Measurements from ENCODE around the gene TNRC6C.
"Not testable (repeated sequence)": the region's sequence is repeated elsewhere in the genome, so short reads cannot be mapped to it uniquely, and the experiment has no call there.

TNRC6C gene

GRCh38 chr17:78064708-78065107, 106.2 kb downstream of the TNRC6C start:
- no peak for DNase-seq (ENCODE audit: low read depth)
- no peak for TF ChIP-seq CTCF (conservative IDR thresholded peaks at IDR 0.05; ENCODE audit: control insufficient read depth, insufficient read depth, low read depth, low read length)
- no peak overlapping the region for H3K4me3 ChIP-seq (ENCODE audit: control insufficient read depth, low read depth, low read length)

GRCh38 chr17:78066976-78067375, 108.5 kb downstream of the TNRC6C start:
- DNase-seq (ENCODE audit: low read depth); H3K4me3 ChIP-seq (ENCODE audit: control insufficient read depth, low read depth, low read length): not testable (repeated sequence)

- no peak overlapping the region for H3K4me3 ChIP-seq (ENCODE audit: control insufficient read depth, low read depth, low read length)
Measured at GRCh38 chr17:78069695-78070094, 111.2 kb downstream of the TNRC6C start.

GRCh38 chr17:78072961-78073360, 114.5 kb downstream of the TNRC6C start:
- no peak for TF ChIP-seq CTCF (conservative IDR thresholded peaks at IDR 0.05; ENCODE audit: control insufficient read depth, insufficient read depth, low read depth, low read length)
- DNase-seq (ENCODE audit: low read depth): no peak
- H3K4me3 ChIP-seq (ENCODE audit: control insufficient read depth, low read depth, low read length): no peak overlapping the region

More at GRCh38 chr17:78069695-78070094, 111.2 kb downstream of the TNRC6C start:
- no peak for DNase-seq (ENCODE audit: low read depth)
- TF ChIP-seq CTCF (conservative IDR thresholded peaks at IDR 0.05; ENCODE audit: control insufficient read depth, insufficient read depth, low read depth, low read length): no peak

GRCh38 chr17:78075011-78075410, 116.5 kb downstream of the TNRC6C start:
- TF ChIP-seq CTCF (conservative IDR thresholded peaks at IDR 0.05; ENCODE audit: control insufficient read depth, insufficient read depth, low read depth, low read length): no peak
- DNase-seq (ENCODE audit: low read depth): no peak
- H3K4me3 ChIP-seq (ENCODE audit: control insufficient read depth, low read depth, low read length): no peak overlapping the region

- H3K4me3 ChIP-seq (ENCODE audit: control insufficient read depth, low read depth, low read length): no peak overlapping the region
- TF ChIP-seq CTCF (conservative IDR thresholded peaks at IDR 0.05; ENCODE audit: control insufficient read depth, insufficient read depth, low read depth, low read length): no peak
- no peak for DNase-seq (ENCODE audit: low read depth)
Measured at GRCh38 chr17:78075545-78075944, 117.0 kb downstream of the TNRC6C start.

- no peak for TF ChIP-seq CTCF (conservative IDR thresholded peaks at IDR 0.05; ENCODE audit: control insufficient read depth, insufficient read depth, low read depth, low read length)
- DNase-seq (ENCODE audit: low read depth): no peak
- no peak overlapping the region for H3K4me3 ChIP-seq (ENCODE audit: control insufficient read depth, low read depth, low read length)
Measured at GRCh38 chr17:78079253-78079652, 120.8 kb downstream of the TNRC6C start.
